Stimulated activated CD4-positive, alpha-beta T cell treated with anti-CD3 and anti-CD28 coated beads, Interleukin-15, amount 100 ng/mL, for 1 hour (primary cell): Measurements from ENCODE around the gene MYH7.

Experiments
- DNase-seq, 2 donors: peaks; one replicate each; pipeline ENCODE4 v3.0.0-alpha.2; 2020; ENCODE audit warnings: low read depth in 1 of 2, low spot score in 1 of 2

MYH7 gene

DNA sequence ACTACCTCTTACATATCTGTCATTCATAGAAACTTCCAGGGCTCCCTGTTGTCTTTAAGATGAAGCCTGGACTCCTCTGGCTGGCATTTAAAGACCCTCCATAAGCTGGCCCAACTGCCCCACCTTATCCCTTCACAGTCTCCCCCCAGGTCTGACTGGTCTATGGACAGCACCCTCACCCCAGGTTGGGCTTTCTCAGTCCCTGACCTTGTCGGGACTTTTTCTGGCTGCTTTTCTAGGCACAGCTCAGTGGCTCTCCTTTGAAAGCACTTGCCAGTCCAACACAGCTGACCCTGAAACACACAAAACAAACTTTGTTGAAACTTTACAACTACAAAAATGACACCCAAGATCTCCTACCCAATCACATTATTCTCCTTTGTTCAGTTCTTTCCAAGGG lies 13.9 kb upstream of the MYH7 start:
- no peak for DNase-seq

DNA sequence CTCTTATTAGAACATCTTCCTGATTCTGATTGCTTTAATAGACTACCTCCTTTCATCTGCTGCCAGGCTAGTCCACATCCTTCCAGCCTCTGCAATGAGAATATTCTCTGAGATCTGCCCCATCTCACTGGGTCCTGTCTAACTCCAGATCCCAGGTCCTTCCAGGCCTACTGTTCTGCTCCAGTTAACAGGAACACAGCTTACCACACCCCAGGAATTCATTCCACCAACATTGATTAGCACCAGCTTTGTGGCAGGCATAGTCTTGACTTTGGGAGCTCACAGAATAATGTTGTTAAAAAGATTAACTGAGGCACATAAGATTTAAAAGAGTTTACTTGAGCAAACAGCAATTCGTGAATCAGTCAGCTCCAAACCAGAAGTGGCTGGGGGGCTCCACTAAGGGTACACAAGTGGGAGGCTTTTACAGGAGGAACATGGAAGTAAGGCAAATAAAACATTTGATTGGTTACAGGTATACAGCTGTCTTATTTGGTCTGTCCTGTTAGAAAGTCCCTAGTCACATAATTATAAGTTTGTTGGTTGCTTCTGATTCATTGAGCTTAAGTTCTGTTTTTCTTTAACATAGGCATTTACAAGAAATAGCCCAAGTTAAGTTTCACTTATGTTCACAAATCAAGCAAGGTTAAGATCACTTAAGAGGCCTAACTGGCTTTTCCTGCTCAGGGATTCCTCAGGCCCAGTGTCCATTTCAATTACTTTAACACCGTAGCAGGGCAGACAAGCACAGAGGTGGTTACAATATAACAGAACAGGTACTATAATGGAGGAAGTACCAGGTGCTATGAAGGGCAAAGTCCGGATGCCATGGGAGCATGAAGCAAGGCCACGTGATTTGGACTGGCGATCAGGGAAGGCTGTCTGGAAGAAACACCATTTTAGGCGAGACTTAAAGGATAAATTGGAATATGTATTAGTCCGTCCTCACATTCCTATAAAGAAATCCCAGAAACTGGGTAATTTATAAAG lies 12.2 kb upstream of the MYH7 start:
- no peak for DNase-seq

DNA sequence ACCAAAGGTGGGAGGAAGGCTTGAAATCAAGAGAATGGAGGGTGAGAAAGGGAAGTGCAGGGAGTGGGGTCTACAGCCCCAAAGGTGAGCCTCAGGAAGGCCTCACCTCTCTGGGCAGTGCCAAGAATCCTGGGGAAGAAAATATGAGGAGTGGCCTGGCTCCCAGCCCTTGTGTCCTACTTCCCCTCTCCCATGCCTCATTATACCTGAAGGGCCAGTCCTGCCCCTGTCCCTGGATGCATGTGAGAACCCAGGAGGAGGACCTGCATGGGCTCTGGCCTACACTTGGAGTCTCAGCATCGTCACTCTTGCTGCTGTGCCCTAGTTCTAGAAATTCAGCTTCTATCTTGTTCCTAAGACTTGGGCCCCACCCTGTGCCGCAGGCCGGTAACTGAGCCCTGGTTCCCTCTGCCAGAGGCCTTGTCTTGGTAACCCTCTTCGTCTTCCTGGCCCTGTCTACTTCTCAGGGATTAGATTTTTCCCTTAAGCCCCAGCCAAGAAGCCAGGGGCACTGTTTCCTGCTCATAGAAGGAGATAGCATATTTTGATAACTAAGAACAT lies 10.9 kb upstream of the MYH7 start:
- DNase-seq = no peak

DNA sequence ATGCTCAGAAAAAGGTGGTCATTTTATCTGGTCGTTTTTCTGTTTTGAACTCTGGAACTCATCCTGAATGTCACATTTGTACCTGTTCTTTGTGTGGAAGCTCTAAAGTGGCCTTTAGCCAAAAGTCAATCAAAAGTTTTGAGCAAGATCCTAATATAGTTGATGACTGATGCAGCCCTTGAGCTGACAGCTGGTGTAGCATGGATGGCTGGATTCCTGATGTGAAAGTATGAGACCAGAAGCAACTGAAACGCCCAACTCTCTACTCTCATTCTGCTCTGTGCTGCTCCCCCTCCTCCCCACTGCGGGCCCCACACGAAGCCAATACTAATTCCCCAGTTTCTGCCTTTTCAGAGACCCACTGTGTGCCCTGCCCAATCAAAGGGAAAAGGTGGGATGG lies 10.3 kb upstream of the MYH7 start:
- DNase-seq = no peak

DNA sequence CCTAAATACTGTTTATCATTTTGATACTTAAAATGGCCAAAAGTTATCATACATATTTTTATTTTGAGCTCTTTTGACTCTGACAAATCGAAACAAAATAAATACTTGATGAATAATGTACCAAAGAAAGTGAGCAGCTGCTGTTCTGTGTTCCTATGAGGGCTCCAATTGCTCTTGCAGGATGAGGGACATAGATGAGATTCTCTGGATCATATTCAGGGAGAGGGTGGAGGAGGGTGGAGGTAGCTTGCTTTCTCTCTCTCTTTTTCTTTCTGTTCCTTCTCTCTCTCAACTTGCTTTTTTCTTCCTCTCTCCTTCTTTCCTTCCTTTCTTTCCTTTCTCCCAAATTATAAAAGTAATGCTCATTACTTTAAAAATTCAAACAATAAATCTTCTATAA lies 8.9 kb upstream of the MYH7 start:
- DNase-seq = no peak

DNA sequence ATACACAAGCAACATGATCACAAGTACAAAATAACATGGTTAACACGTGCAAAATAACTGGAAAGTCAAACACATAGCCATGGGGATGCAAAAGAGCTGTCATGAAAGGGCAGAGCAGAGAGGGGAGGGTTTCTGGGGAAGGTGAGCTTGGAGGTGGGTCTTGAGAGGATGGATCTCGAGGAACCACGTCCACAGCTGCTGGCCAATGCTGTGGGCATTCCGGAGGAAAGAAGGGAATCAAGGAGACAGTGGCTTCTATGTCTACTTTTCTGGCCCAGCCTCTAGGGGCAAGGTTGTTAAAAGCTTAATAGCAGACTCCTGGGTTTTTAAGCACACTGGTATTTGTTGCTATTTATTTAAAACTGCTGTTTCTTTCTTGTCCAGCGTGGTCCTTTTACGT lies 8.4 kb upstream of the MYH7 start:
- DNase-seq = no peak

DNA sequence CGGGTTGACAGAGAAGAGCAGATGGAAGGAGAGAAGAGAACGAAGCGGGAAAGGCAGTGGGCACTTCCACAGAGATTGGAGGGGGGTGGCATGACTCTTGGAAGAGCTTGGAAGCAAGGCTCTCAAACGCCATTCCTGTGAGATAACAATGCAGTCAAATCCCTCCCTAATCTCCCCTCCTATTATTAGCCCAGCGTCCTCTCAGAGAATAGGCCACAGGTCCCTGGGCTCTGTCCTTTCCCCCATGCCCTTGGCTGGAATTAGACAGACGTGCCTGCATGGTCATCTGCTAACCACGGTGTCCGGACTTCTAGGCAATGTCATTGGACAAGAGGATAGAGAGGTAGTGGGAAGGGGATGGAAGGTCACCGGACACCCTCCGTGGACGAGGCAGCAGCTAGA lies 8.0 kb upstream of the MYH7 start:
- no peak for DNase-seq

DNA sequence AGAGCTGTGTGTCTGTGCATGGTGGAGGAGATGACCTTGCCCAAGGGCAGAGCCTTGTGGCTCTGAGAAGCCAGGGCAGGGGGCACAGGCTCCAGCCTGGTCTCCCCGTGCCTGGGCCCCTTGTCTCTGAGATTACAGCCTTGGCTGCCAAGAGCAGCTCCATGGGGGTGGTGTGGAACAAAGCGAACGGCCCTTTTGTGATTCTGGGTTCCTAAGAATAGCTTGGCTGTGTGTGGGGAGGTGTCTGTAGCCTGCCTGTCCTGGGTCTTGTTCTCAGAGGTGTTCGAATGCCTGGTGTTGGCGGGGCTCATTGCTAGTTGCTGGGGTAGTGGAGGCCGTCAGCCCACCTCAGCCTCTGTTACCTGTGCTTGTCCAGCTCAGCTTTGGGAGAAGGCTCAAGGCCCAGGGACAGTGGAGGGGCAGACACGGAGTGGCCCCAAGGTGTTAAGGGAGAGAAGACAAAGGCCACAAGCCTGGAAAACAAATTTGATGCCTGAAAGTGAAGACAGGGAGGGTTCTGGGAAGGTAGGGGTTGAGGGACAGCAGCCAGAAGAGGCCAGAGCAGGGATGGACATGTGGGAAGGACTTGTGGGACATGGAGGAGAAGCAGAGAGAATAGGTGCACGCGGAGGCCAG lies 7.4 kb upstream of the MYH7 start:
- no peak for DNase-seq

DNA sequence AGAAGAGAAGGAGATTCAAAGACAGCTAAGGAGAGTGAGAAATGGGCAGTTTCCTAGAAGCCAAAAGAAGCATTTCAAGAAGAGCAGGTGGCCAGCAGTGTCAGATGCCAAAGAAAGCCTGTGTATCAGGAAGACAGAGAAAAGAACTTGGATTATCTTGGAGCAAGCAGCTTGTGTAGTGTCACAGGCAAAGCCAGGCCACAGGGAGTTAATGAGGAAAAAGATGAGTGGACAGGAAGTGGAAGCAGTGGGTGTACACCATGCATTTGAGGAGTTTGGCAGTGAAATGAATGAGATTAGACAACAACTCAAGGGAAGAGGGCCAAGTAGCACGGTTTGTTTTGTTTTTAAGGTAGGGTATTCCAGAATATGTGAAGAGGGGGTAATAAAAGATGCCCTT lies 5.6 kb upstream of the MYH7 start:
- DNase-seq = no peak

DNA sequence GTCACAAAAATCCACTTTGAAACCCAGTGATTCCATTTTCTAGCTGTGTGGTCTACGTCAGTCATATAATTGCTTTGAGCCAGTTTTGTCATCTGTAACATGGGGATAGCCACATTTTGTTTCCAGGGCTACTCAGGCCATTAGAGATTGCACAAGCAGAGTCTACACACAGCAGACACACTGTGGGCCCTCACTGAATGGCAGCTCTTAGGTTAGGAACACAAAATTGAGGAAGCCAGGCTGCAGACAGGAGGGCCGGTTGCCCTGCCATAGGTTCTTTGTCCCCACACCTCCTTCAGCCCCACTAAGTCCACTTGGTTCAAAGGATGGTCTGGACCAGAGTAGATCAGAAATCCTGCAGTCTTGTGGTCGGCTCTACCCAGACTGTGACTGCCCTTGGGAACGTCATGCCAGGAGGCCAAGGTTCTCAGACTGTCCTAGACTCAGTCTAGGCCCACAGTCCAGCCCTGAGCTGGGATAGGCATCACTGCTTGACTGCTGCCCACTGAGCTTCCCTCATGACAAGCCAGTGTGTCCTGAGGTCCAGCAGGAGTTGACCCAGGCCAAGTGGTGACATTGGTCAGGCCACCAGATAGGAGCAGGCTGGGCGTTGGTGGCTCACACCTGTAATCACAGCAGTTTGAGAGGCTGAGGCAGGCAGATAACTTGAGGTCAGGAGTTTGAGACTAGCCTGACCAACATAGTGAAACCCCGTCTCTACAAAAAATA lies 3.8 kb upstream of the MYH7 start:
- DNase-seq = no peak

DNA sequence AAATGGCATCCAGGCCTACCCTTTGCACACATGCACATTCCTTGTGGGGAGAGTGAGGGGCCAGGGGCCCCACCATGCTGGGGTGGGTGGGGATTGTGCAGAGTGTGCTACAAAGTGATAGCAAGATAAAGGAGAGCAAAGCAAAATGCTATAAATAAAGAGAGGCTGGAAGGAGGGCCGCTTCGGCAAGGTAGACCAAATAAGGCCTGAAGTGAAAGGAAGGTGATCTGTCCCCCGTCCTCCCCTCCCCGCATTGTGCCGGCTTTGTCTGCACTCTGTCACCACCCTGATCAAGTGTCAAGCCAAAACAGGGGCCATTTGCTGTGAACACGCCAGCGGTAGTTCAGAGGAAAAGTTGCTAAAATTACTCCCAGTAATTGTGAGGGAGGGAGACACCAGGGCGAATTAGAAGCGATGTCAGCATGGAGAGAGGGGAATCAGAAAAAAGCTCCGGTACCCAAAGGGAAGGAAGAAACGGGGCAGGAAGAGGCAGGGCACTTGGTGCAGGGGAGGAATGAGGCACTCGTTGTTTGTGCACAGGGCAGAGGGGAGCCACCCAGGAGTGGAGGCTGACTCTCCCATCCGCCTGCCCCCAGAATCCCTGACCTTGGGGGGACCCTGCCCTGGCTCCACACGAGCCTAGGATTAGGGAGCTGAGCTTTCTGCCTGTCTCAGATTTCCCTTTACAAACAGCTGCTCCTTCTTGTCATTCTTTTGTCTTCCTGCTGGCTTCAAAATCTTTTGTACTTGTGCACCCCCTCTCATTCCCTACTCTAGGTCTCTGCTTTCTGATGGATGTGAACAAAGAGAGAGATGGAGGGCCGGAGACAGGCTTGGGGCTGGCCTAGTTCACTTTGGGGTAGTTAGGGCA lies 2.9 kb upstream of the MYH7 start:
- no peak for DNase-seq

DNA sequence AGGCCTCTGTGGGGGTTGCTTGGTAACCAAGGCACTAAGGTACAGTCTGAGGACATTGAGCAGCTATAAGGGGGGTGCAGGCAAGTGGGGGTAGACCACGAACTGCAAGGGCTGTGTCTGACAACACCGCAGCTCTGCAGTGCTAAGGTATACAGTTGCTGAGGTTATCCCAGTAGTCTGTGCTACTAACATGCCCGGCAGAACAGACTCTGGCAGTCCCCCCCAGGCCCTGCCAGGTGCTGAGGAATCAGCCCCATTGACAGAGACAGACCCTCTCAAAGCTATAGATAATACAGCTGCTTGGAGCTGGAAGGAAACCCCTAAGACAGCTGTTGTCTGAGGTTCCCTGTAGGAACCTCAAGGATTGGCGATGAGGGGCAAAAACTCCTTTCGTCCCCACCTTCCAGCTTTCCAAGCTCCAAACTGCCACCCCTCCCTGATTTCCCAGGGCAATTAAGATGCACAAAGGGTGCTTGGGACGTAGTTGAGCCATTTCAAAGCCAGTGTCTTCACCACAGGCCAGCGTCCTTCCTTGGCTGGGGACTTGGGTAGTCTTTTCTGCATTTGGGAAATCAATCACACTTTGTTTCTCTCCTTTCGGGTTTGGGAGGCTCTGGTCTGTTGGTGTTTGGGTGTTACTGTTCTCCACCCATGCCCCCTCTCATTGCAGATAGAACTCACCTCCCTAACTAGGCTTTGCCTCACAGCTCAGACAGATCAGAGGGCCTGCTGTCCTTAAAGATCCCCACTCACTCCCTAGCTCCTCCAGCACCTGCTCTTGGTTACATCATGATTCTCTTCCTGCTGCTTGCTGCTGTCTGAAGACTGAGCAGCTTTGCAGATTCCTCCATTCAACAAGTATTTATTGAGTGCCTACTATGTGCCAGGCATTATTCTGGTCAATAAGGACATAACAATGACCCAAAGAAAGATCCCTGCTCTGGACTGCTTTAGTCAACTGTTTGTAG lies 2.0 kb upstream of the MYH7 start:
- DNase-seq = no peak

DNA sequence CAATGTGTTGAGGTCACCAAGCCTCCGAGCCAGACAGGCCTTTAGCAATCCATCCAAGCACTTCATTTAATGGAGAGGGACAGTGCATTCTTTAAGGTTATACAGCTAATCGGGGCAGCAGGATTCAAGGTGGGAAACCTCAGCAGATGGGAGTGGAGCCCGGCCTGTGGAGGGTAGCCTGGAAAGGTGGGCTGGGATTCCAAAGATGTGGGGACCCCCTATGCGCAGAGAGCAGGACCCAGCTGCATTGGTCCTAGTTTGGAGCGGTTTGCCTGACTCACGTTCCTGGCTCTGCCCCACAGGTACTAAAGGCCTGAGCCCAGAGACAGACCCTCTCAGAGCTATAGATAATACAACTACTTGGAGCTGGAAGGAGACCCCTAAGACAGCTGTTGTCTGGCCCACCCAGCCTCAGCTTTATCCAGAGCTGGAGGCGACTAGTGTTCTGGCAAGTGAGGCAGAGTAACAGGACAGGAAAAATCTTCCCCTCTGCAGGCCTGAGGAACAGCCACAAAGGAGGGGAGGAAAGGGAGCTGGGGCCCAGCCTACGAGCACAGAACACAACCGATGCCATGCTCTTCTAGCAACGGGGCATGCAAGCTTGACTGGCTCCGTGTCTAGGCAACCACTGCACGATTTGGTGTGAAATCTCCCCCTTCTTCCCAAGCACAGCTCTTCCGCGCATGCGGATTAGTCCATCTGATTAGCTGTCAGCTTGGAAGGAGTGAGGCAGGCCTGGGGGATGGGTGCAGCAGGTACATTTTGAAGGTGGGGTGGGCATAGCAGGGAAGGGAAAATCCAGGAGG lies 1.1 kb upstream of the MYH7 start:
- DNase-seq = no peak

DNA sequence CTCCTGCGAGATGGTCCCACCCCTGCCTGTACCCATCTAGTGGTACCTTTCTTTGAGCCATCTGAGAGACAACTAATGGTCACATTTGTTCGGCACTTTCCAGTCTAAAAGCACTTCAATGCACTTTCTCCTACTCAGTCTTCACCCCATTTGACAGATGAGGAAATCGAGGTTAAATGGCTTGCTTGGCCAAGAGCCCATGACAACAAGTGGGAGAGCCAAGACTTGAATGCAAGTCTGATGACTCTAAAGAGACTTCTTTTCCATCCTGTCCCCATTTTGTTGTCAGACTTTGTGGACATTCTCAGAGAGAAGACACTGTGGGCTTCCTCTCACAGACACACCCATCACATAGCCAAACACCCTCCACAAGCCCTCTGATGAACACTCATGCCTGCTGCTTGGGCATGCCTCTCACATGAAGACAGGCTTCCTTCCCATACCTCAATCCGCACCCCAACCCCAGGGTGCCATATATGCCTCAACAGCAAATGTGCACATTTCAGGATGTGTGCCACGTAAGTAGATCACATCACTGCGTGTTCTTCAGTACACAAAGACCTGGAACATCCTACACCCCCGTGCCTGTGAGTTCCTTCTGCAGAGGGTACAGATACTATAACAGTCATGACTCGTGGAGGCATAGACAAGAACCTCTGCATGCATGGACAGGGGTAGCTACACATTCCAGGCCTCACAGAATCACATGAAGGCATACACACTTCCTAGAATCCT lies 805 bp downstream of the MYH7 start:
- no peak for DNase-seq

DNA sequence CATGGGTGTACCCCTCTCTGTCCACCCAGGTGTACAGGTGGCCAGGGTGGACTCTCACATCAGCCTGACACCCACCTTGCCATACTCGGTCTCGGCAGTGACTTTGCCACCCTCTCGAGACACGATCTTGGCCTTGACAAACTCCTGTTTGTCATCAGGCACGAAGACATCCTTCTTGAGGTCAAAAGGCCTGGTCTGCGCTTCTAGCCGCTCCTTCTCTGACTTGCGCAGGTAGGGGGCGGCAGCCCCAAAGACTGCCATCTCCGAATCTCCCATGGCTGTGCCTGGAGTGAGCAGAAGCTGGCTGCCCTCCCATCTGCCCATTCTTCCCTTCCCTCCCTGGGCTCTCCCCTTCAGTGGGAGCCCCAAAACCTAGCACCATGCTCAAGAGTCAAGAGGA lies 2.0 kb downstream of the MYH7 start:
- no peak for DNase-seq

DNA sequence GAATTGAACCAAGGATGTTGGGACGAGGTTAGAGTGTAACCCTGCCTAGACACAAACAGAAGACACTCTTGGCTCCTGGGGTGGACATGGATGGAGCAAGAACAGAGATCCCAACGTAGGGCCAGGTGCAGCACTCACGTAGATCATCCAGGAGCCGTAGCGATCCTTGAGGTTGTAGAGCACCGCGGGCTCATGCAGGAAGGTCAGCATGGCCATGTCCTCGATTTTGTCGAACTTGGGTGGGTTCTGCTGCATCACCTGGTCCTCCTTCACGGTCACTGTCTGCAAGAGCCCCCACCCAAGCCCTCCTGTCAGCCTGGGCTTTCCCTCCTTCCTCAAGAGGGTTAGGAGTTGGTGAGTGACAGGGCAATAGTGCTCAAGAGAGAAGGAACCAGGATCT lies 2.5 kb downstream of the MYH7 start:
- DNase-seq = no peak

DNA sequence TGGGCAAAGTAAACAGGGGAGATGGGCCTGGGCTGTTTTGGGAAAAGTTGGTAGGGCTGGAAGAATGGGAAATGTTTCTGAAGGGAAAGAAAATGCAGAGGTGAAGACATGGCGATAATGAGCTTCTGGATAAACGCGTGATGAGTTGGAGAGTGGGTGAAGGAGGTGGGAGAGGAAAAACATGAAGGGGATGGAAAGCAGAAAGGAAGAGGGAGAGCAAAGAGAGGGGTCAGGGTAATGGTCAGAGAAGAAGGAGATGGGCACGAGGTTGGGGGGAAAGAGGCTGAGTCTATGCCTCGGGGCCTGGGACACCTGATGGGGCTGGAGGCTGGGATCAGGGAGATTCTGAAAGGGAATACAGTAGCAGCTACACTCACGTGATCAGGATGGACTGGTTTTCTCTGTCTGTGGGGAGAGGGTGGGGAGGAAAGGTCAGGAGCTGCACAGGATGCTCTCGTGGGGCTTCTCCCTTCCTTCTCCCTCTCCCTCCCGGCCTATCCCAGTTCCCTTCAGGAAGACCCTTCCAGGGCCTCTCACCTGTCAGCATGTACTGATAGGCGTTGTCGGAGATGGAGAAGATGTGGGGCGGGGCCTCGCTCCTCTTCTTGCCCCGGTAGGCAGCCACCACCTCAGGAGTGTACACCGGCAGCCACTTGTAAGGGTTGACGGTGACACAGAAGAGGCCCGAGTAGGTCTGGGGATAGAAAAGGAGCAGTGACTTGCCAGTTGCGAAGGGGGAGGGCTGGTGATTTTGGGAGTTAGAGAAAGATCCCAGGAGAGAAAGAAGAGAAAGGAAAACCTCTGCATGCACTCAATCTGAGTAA lies 3.1 kb downstream of the MYH7 start:
- no peak for DNase-seq
